GM19468 (cell line): ENCODE measurements around the gene NRXN3.

ENCODE experiments used
- ATAC-seq: cut with Tn5 transposase; IDR thresholded peaks from one replicate; pipeline ENCODE4 v1.9.1; 2021; ENCODE audit warnings: mild to moderate bottlenecking, moderate library complexity, moderate number of reproducible peaks; ENCODE audit not compliant: unreplicated experiment; ENCODE audit errors: extremely low read depth

Gene NRXN3

GRCh38 chr14:79652513-79653307 lies 1482.5 kb downstream of the NRXN3 start:
- ATAC-seq = no peak

GRCh38 chr14:79656056-79656455 lies 1485.9 kb downstream of the NRXN3 start:
- ATAC-seq = no peak

- no peak for ATAC-seq
Observed at GRCh38 chr14:79656496-79656895, 1486.3 kb downstream of the NRXN3 start.

- no peak for ATAC-seq
Observed at GRCh38 chr14:79658221-79658620, 1488.0 kb downstream of the NRXN3 start.

GRCh38 chr14:79658769-79659168 lies 1488.6 kb downstream of the NRXN3 start:
- no peak for ATAC-seq

GRCh38 chr14:79660053-79660939 lies 1490.1 kb downstream of the NRXN3 start:
- no peak for ATAC-seq

GRCh38 chr14:79661752-79662151 lies 1491.6 kb downstream of the NRXN3 start:
- ATAC-seq = no peak

- ATAC-seq = no peak
Observed at GRCh38 chr14:79663453-79663852, 1493.3 kb downstream of the NRXN3 start.

- no peak for ATAC-seq
Observed at GRCh38 chr14:79665556-79665955, 1495.4 kb downstream of the NRXN3 start.

- ATAC-seq = no peak
Observed at GRCh38 chr14:79668951-79669350, 1498.8 kb downstream of the NRXN3 start.

- no peak for ATAC-seq
Observed at GRCh38 chr14:79670811-79671210, 1500.6 kb downstream of the NRXN3 start.

GRCh38 chr14:79680087-79680486 lies 1509.9 kb downstream of the NRXN3 start:
- no peak for ATAC-seq

GRCh38 chr14:79686196-79686595 lies 1516.0 kb downstream of the NRXN3 start:
- no peak for ATAC-seq

- no peak for ATAC-seq
Observed at GRCh38 chr14:79690960-79691359, 1520.8 kb downstream of the NRXN3 start.

GRCh38 chr14:79693935-79694334 lies 1523.8 kb downstream of the NRXN3 start:
- ATAC-seq = no peak

GRCh38 chr14:79695307-79695706 lies 1525.1 kb downstream of the NRXN3 start:
- ATAC-seq = no peak

GRCh38 chr14:79698298-79698711 lies 1528.1 kb downstream of the NRXN3 start:
- ATAC-seq = no peak

- no peak for ATAC-seq
Observed at GRCh38 chr14:79699206-79699605, 1529.0 kb downstream of the NRXN3 start.

- ATAC-seq = no peak
Observed at GRCh38 chr14:79701371-79701770, 1531.2 kb downstream of the NRXN3 start.

- ATAC-seq = no peak
Observed at GRCh38 chr14:79702197-79702596, 1532.0 kb downstream of the NRXN3 start.

GRCh38 chr14:79703209-79703608 lies 1533.0 kb downstream of the NRXN3 start:
- ATAC-seq = no peak
